ENCODE results near the gene WDFY4.

- TF ChIP-seq SP1 (IDR thresholded peaks at IDR 0.05) (no peak), FOXA1 (IDR thresholded peaks at IDR 0.05) (no peak), L3MBTL2 (conservative IDR thresholded peaks at IDR 0.05) (no peak), FOXK2 (IDR thresholded peaks at IDR 0.05) (no peak), FOXM1 (IDR thresholded peaks at IDR 0.05; ENCODE audit: borderline replicate concordance) (no peak), BHLHE40 (IDR thresholded peaks at IDR 0.05; ENCODE audit: borderline replicate concordance) (no peak), NFRKB (IDR thresholded peaks at IDR 0.05) (no peak), PKNOX1 (IDR thresholded peaks at IDR 0.05) (no peak), ZNF384 (IDR thresholded peaks at IDR 0.05) (no peak), HDGF (IDR thresholded peaks at IDR 0.05; ENCODE audit: borderline replicate concordance) (no peak)
Measured at GRCh38 chr10:48745662-48746245, 61.1 kb downstream of the WDFY4 start.

All from HEK293T (cell line).